Femur (tissue), 1 donor: ENCODE data around the gene HSPB2.
"Not testable (repeated sequence)": the region's sequence is repeated elsewhere in the genome, so short reads cannot be mapped to it uniquely, and the experiment has no call there.

Source experiments
- DNase-seq: peaks from one replicate; pipeline ENCODE4 v3.0.0-alpha.2; 2017

The HSPB2 gene, protein sequence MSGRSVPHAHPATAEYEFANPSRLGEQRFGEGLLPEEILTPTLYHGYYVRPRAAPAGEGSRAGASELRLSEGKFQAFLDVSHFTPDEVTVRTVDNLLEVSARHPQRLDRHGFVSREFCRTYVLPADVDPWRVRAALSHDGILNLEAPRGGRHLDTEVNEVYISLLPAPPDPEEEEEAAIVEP

GRCh38 chr11:111912535-111912934 is at the start of gene HSPB2:
Gene HSPB2, plus strand, starts transcription at chr11:111912734. Its CDS starts 96 bp downstream, at chr11:111912830.
- DNase-seq, result peak; percentile 78

DNA sequence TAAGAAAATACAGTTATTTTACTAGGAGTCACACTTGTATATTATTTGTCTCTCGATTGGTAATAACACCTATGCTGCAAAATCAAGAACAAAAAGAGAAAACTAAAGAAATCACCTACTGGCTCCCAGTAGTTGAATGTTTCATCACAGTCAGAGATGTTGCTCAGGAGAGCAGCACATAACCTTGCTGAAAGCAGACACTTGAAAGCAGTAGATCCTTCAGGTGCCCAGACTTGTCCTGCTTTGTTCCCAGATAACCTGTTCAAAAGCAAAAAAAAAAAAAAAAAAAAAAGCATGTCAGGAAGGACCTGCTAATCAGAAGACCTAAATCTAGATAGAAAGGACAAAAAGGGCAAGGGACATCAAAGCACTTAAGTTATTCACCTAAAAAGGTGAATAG is 42.4 kb upstream of the HSPB2 start:
- DNase-seq, result no peak

DNA sequence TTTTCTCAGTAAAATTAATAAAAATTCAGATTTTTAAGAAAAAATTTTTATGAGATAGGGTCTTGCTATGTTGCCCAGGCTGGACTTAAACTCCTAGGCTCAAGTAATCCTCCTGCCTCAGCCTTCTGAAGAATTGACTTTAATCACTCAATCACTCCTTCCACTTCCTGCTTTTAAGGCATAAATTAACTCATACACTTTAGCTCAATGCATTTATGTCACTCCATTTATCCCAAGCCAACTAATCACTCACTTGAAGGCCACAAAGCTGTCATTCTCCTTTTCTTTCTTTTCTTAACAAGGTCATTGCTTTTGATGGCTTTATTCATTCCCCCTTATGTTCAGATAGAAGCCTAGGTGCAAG is 42.0 kb upstream of the HSPB2 start:
- DNase-seq, result no peak

DNA sequence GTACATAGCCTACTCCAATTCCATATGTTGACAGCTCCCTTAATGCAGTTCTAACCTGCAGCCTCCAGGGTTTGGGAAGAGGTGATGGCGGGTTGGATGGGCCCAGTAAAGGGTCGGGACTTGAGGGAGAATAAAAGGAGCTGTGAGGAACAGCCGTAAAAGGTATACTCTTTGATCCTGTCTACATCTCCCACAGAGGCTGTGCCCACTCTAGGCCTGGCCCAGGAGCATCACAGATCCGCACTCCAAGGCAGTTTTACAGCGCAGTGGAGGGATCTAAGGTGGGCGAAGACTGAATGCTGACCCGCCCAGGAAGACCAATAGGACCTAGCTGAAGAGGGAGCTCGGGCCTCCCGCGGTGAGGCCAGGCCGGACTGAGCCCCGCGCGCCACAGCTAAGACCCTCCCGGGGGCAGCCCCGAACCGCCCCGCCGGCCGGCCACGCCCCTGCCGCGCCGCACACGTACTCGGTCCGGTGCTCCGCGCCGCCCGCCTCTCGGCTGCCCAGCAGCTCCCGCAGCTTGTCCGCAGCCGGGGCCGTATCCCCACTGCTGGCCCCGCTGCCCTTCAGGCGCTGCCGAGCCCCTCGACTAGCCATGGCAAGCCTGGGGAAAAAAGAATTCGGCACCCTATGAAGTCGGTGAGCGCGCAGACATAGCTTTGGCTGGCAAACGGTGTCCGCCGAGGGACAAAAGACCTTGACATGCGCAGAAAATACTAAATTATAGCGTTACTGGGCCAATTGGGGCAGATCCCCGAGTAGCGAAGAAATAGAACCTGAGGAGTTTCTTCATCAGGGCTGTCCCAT is 41.4 kb upstream of the HSPB2 start, which contains the start of gene ALG9:
Gene ALG9 (minus strand): TSS at position 696 of the 807 bp plus-strand sequence. CDS start 99 bp downstream, at position 597.
- DNase-seq, result peak; percentile 88

DNA sequence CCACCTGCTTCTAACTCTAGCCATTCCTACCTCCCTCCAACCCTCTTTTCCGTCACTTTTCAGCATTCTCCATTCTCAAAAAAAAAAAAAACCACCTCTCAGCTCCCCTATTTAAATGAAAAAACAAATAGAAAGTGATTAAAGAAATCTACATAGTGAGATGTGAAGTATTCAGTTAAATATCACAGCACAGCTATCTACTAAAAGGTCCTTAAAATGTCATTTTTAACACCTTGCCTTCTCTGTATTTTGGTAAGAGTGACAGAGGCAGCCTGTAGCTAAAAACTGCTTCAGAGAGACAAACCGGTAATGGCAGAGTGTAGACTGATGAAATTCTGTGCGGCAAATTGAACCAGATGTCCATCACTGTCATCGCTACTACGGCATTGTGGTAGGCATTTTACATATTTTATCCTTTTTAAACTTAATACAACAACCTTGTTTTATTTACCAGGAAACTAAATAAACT is 40.8 kb upstream of the HSPB2 start:
- no peak for DNase-seq

DNA sequence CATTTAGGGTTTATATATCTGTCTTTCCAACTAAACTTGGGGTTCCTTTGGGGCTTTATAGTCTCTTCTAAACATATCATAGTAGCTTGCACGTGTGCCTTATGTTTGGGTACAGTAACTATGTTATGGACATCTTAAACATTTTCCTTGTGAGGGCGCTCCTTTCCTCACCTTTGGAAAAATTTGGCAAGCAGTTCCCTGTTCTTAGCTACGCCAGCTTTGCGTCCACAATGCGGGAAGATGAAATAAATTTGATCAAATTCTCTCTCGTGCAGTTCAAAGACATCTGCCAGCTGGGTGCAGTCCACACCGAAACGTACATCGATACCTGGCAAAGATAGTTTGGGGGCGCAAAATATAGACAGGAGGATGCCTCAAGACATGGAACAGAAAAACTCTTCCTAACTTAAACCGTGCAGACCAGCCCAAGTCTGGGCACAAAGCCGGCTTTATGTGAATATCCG is 34.1 kb upstream of the HSPB2 start:
- no peak for DNase-seq

GRCh38 chr11:111878849-111879636 is 33.5 kb upstream of the HSPB2 start, which contains the start of the genes CFAP68 and FDXACB1:
Gene CFAP68, plus strand, starts transcription at chr11:111879541. Its CDS starts 20 bp downstream, at chr11:111879561.
Gene FDXACB1, minus strand, starts transcription at chr11:111879165. Its CDS starts 33 bp downstream, at chr11:111879132.
- DNase-seq, result peak; percentile 98

- no peak for DNase-seq
Observed at GRCh38 chr11:111879637-111879960, 32.9 kb upstream of the HSPB2 start.

DNA sequence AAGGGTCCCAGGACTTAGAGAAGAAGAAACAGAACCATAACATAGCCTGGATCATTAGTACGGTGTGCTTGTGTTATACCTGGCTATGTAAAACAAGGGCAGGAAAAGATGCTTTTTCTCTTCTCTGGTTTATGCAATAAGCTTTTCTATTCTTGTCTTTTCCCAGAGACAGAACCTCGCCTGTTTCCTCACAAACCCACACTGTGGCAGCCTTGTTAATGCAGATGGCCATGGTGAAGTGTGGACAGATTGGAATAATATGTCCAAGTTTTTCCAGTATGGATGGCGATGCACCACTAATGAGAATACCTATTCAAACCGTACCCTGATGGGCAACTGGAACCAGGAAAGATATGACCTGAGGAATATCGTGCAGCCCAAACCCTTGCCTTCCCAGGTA is 30.3 kb upstream of the HSPB2 start:
- no peak for DNase-seq

GRCh38 chr11:111885053-111885452 is 27.5 kb upstream of the HSPB2 start:
- DNase-seq, result not testable (repeated sequence)

DNA sequence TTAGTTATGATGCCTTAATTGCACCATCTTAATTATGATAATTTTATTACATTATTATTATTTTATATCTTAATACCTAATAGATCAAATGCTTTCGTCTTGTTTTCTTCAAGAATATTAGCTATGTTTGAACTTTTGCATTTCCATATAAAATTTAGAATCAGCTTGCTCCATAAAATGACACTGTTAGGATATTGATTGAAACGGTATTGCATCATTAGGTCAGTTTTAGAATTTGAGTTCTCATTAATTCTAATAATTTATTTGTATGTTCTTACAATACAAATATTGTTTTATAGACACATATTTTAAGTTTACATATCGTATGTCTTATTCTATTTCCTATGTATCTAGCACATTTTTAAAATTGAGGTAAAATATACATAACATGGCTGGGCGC is 26.5 kb upstream of the HSPB2 start:
- DNase-seq, result no peak

DNA sequence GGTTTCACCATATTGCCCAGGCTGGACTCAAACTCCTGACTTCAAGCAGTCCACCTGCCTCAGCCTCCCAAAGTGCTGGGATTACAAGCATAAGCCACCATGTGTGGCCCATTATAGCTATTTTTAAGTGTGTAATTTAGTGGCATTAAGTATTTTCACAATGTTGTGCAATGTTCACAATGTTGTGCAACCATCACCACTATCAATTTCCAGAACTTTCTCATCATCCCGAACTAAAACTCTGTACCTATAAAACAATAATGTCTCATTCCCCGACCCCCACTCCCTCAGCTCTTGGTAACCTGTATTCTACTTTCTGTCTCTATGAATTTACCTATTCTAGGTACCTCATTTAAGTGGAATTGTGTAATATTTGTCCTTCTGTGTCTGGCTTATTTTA is 25.7 kb upstream of the HSPB2 start:
- DNase-seq, result no peak

- DNase-seq, result peak; percentile 36
Observed at GRCh38 chr11:111905411-111905810, 7.1 kb upstream of the HSPB2 start.

DNA sequence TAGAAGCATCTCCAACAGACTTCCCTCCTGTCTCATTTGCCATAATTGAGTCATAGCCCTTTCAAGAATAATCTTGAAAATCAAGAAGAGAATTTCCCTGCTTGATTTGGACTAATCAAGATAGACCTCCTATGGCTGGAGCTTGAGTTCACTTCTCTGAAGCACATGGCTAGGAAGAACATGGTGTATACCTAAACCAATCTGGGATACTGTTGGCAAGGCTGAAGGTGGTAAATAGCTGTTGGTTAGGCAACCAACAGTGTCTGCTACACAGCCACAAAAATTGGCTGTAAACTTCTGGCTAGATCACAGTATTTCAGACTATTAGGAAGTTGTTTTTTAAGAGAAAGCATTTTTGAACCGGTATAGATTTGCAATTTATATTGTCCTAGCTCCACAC is 5.9 kb upstream of the HSPB2 start:
- no peak for DNase-seq

GRCh38 chr11:111908639-111909305 is 3.8 kb upstream of the HSPB2 start:
- DNase-seq, result no peak

DNA sequence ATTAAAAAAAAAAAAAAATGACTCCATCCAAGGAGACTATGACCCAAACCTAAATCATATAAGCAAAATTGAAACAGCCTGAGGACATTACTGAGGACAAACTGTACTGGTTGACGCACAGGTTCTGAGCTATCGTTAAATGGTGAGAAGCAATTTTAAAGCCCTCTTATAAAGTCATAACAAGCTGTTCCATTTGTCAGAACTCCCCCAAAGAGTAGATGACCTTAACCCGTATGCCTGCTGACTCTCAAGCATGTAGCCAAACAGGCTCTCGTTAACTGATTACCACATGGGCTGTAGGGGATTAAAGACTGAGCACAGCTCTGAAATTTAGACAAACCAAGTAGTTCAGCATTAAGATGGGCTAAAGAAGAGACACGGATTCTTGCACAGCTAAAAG is 3.2 kb upstream of the HSPB2 start:
- no peak for DNase-seq

DNA sequence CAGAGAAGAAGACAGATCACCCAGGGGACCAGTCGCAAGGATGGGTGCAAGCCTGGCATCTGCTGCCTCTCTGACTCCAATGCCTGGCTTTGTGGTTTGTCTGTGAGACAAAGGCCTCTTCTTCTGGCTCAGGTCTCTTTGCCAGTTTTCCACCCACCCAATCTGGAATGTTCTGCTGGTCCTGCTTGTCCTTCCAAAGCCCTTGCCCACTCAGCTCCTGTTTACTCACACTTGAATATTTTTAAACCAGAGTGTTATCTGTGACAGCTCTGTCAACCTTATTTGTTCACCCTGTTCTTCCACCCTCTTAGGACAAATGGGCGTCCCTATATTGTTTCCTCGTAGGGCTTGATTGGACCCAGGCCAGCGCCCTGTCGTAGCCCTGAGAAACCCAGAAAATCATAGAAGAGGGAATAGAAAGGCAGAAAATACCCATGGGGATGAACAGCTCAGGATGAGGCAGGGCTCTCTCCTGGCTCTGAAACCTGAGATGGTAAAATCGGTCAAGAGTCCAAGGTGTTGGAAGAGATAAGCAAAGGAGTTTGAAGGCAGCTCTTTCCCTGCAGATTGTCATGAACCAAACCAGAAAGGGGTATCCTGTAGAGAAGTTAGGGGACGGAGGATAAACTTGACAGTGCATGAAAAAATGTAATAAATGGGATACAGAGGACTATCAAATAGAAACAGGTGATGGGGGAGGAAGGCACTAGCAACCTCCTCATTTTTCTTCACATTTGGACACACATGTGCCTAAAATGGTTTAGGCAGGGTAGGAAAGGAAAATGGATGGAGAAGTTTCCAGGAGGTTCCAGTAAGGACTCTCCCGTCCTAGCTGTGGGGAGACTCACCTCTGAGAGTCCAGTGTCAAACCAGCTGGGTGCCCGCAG is 1.6 kb upstream of the HSPB2 start:
- no peak for DNase-seq

GRCh38 chr11:111911563-111912401 is 752 bp upstream of the HSPB2 start, which contains the start of gene CRYAB:
Gene CRYAB, minus strand, starts transcription at chr11:111911770. Its CDS starts 46 bp downstream, at chr11:111911724.
- DNase-seq, result peak; percentile 92

DNA sequence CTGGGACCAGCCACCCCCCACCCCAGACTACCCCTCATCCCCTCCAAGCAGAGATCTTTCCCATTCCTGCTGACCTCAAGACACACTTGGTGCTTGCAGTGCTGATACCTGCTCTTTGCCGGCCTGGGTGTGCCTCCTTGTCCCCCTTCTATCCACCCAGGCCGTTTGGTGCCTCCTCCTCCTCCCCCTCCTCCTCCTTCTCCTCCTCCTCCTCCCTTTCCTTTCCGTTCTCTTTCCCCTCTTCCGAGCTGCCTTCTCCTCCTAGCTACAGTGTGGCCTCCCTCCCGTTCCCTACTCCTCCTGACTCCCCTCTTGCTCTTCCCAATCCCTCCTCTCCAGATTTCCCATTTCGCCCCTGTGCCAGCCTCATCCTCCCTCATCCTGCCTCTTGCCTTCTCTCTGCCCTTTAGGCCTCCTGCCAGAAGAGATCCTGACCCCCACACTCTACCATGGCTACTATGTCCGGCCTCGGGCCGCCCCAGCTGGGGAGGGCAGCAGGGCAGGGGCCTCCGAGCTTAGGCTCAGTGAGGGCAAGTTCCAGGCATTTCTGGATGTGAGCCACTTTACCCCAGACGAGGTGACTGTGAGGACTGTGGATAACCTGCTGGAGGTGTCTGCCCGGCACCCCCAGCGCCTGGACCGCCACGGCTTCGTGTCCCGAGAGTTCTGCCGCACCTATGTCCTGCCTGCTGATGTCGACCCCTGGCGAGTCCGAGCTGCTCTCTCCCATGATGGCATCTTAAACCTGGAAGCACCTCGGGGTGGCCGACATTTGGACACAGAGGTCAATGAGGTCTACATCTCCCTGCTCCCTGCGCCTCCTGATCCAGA is 712 bp downstream of the HSPB2 start:
- DNase-seq, result peak; percentile 41

DNA sequence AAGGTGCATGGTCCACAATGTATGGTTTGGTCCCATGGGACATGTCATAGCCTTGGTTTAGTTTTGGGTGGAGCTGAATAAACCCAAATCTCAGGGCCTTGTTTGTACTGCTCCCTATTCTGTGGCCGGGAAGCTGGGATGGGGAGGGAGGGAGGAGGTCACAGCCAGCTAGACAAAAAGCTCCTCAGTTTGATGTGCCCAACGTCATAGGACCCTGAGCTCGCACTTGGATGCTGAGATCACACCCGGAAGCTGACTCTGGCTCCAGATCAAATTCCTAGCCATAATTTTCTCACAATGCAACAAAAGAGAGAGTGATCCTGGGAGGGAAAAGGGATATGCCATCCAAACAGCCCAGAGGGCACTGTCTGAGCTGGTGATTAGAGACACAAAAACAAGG is 1.5 kb downstream of the HSPB2 start:
- DNase-seq, result peak; percentile 75
